Nephron progenitor cell (in vitro differentiated cells): ENCODE results near the gene TMTC4.
A peak's percentile ranks its signal among the peaks of the same experiment; 100 is the strongest.

Source experiments
- DNase-seq: peaks from one replicate; pipeline ENCODE4 v3.0.0; 2021
- H3K27ac Mint-ChIP-seq: 2 replicates; pipeline ENCODE4 v1.8.0; 2021; ENCODE audit warnings: mild to moderate bottlenecking, moderate library complexity, mixed read lengths
- H3K27me3 Mint-ChIP-seq: 2 replicates; pipeline ENCODE4 v1.8.0; 2021; ENCODE audit warnings: mild to moderate bottlenecking, low read depth, mixed read lengths; ENCODE audit not compliant: poor library complexity
- H3K36me3 Mint-ChIP-seq: 2 replicates; pipeline ENCODE4 v1.8.0; 2021; ENCODE audit warnings: low read depth, mixed read lengths
- H3K4me1 Mint-ChIP-seq: 2 replicates; pipeline ENCODE4 v1.8.0; 2021; ENCODE audit warnings: mixed read lengths
- H3K4me3 Mint-ChIP-seq: 2 replicates; pipeline ENCODE4 v1.8.0; 2021; ENCODE audit warnings: mild to moderate bottlenecking, moderate library complexity, mixed read lengths
- H3K9me3 Mint-ChIP-seq: 2 replicates; pipeline ENCODE4 v1.8.0; 2021; ENCODE audit warnings: mild to moderate bottlenecking, moderate library complexity, mixed read lengths
- CTCF ChIP-seq: fragments of 200-600 bp; sonication (generic); IDR thresholded peaks from 2 replicates; pipeline ENCODE4 v1.5.0; 2021; ENCODE audit warnings: antibody characterized with exemption

Gene TMTC4

GRCh38 chr13:100634696-100635095, 39.9 kb downstream of the TMTC4 start:
- H3K36me3 Mint-ChIP-seq: peaks cover 81% of the 10 kb centered on the region
- H3K27ac Mint-ChIP-seq: no peak overlapping the region
- no peak for TF ChIP-seq CTCF
- no peaks in the 10 kb centered on the region for H3K9me3 Mint-ChIP-seq
- H3K4me3 Mint-ChIP-seq: no peak overlapping the region
- peaks cover 51% of the 10 kb centered on the region for H3K4me1 Mint-ChIP-seq
- no peak for DNase-seq
- H3K27me3 Mint-ChIP-seq: peaks cover 3% of the 10 kb centered on the region

- TF ChIP-seq CTCF: no peak
- peaks cover 3% of the 10 kb centered on the region for H3K27me3 Mint-ChIP-seq
- H3K27ac Mint-ChIP-seq: no peak overlapping the region
- no peak for DNase-seq
- peaks cover 55% of the 10 kb centered on the region for H3K4me1 Mint-ChIP-seq
- no peak overlapping the region for H3K4me3 Mint-ChIP-seq
- H3K36me3 Mint-ChIP-seq: peaks cover 82% of the 10 kb centered on the region
- no peaks in the 10 kb centered on the region for H3K9me3 Mint-ChIP-seq
Measured at GRCh38 chr13:100633461-100633860, 41.1 kb downstream of the TMTC4 start.

DNA sequence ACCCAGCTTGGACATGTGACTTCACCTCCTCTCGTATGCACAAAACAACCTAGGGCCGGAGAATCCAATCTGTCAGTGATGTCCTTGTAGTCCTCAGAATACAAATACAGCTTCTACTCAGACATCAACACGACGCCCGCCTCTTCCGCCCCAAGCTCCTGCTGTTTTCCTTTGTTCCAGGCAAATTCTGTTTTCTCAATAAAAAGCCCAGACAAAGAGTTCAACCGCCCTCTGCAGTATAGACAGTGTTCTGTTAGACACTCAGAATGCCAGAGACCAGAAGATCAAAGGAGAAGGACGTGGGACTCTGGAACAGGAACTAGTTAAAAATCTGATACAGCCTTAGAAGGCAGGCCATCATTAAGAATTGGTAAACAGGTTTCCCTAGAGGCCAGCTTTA, 44.0 kb downstream of the TMTC4 start:
- H3K27ac Mint-ChIP-seq: peak overlapping the region; percentile 95
- peaks cover 86% of the 10 kb centered on the region for H3K36me3 Mint-ChIP-seq
- peaks cover 50% of the 10 kb centered on the region for H3K4me1 Mint-ChIP-seq
- DNase-seq: no peak
- peak overlapping the region; percentile 25 for H3K4me3 Mint-ChIP-seq
- no peak for TF ChIP-seq CTCF
- no peaks in the 10 kb centered on the region for H3K9me3 Mint-ChIP-seq
- peaks cover 7% of the 10 kb centered on the region for H3K27me3 Mint-ChIP-seq

DNA sequence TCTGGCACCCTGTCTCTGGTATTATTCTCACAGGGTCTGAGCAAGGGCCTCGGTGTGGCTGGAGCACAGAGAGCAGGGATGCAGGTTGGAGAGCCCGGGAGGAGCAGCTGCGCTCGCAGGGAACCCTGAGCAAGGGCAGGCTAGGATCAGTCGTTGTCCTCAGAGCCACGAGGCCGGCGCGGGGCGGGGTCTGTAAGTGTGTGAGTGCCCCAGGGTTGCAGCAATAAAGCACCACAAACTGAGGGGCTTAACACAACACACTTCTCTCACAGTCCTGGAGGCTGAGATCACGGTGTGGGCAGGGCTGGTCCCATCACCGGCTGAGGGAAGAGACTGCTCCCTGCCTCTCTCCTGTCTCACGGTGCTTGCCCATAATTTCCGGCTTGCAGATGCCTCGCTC, 47.5 kb downstream of the TMTC4 start:
- Mint-ChIP-seq H3K27ac (peak overlapping the region; percentile 58), H3K27me3 (peaks cover 4% of the 10 kb centered on the region), H3K36me3 (peaks cover 89% of the 10 kb centered on the region), H3K4me1 (peaks cover 39% of the 10 kb centered on the region), H3K4me3 (no peak overlapping the region), H3K9me3 (peaks cover 8% of the 10 kb centered on the region)
- no peak for DNase-seq
- no peak for TF ChIP-seq CTCF

GRCh38 chr13:100625447-100625846, 49.1 kb downstream of the TMTC4 start:
- H3K27ac Mint-ChIP-seq: peak overlapping the region; percentile 68
- TF ChIP-seq CTCF: no peak
- peaks cover 24% of the 10 kb centered on the region for H3K9me3 Mint-ChIP-seq
- H3K36me3 Mint-ChIP-seq: peaks cover 98% of the 10 kb centered on the region
- peaks cover 25% of the 10 kb centered on the region for H3K4me1 Mint-ChIP-seq
- no peak overlapping the region for H3K4me3 Mint-ChIP-seq
- no peak for DNase-seq
- H3K27me3 Mint-ChIP-seq: peaks cover 4% of the 10 kb centered on the region

- peaks cover 61% of the 10 kb centered on the region for H3K9me3 Mint-ChIP-seq
- no peak overlapping the region for H3K27ac Mint-ChIP-seq
- peaks cover 88% of the 10 kb centered on the region for H3K36me3 Mint-ChIP-seq
- DNase-seq: no peak
- H3K4me3 Mint-ChIP-seq: no peak overlapping the region
- no peaks in the 10 kb centered on the region for H3K27me3 Mint-ChIP-seq
- TF ChIP-seq CTCF: no peak
- no peaks in the 10 kb centered on the region for H3K4me1 Mint-ChIP-seq
Measured at GRCh38 chr13:100620792-100621191, 53.8 kb downstream of the TMTC4 start.
